RWPE1 (cell line): Measurements from ENCODE around the gene NTSR1.
A peak's percentile ranks its signal among the peaks of the same experiment; 100 is the strongest.

Experiments used
- CTCF ChIA-PET: fragments of 350-600 bp; sonication (Branson Sonifier 250); formaldehyde crosslinking; extraction: SDS; loops from one replicate; lab custom pipeline; 2021; lab: Yijun Ruan, JAX
- POLR2A ChIA-PET: fragments of 400-600 bp; formaldehyde crosslinking; extraction: SDS; loops from one replicate; lab custom pipeline; 2020; ENCODE audit warnings: antibody characterized with exemption; ENCODE audit not compliant: low non-redundant PET; lab: Yijun Ruan, JAX
- DNase-seq: peaks from one replicate; pipeline ENCODE4 v3.0.0; 2012; ENCODE audit warnings: low spot score
- H3K27ac ChIP-seq: fragments of 450-650 bp; 2 replicates; pipeline ENCODE4 v1.5.1; 2017
- CTCF ChIP-seq: fragments of 450-650 bp; conservative IDR thresholded peaks from 2 replicates; pipeline ENCODE4 v1.5.1; 2017; ENCODE audit warnings: low read depth, mild to moderate bottlenecking

Gene NTSR1

GRCh38 chr20:62708591-62709536 is at the start of gene NTSR1:
NTSR1 (plus strand) TSS chr20:62708836; CDS start chr20:62709208, 372 bp downstream.
- peak within 1 kb of the TSS; percentile 96 for H3K27ac ChIP-seq
- POLR2A ChIA-PET = interaction anchor here (0.7 to 1.6 kb wide), 2 partner anchors 33 to 85 kb away, joined by 3 to 4 read pairs; no protein-coding TSS in a partner anchor
- peak; percentile 68 for DNase-seq
- CTCF ChIA-PET = interaction anchor here (0.5 to 3.0 kb wide), 22 partner anchors 13 to 1569 kb away, joined by 3 to 29 read pairs (median 3); no protein-coding TSS in a partner anchor
- TF ChIP-seq CTCF = no peak; the same call in 1 of the 2 replicates

GRCh38 chr20:62659488-62660239 is 49.0 kb upstream of the NTSR1 start:
- no peak for TF ChIP-seq CTCF
- no peak for DNase-seq
- peak overlapping the region; percentile 84 for H3K27ac ChIP-seq
- ChIA-PET POLR2A (no interaction called here), CTCF (interaction anchor here (0.6 to 1.0 kb wide), 2 partner anchors 149 to 277 kb away, joined by 3 read pairs; no protein-coding TSS in a partner anchor)

- ChIA-PET POLR2A (no interaction called here), CTCF (interaction anchor here (0.6 to 1.0 kb wide), 2 partner anchors 148 to 196 kb away, joined by 3 read pairs; no protein-coding TSS in a partner anchor)
- TF ChIP-seq CTCF = no peak
- H3K27ac ChIP-seq = peak overlapping the region; percentile 84; the same call in 1 of the 2 replicates
- no peak for DNase-seq
Measured at GRCh38 chr20:62660240-62660615, 48.4 kb upstream of the NTSR1 start.

- no peak for DNase-seq
- CTCF ChIA-PET = interaction anchor here (0.6 to 1.3 kb wide), 2 partner anchors 44 to 196 kb away, joined by 3 to 4 read pairs; no protein-coding TSS in a partner anchor
Measured at GRCh38 chr20:62660768-62661167, 47.9 kb upstream of the NTSR1 start.

GRCh38 chr20:62661647-62662046 is 47.0 kb upstream of the NTSR1 start:
- ChIA-PET POLR2A (no interaction called here), CTCF (interaction anchor here (0.6 to 1.3 kb wide), 2 partner anchors 45 to 252 kb away, joined by 3 to 4 read pairs; no protein-coding TSS in a partner anchor)
- H3K27ac ChIP-seq = peak overlapping the region; percentile 84
- no peak for TF ChIP-seq CTCF
- DNase-seq = no peak

More at GRCh38 chr20:62660768-62661167, 47.9 kb upstream of the NTSR1 start:
- no peak for TF ChIP-seq CTCF
- peak overlapping the region; percentile 84 for H3K27ac ChIP-seq
- POLR2A ChIA-PET = no interaction called here
